ENCODE measurements around the gene WDR18.

- no peak for TF ChIP-seq CTCF (IDR thresholded peaks at IDR 0.05)
- no peak for TF ChIP-seq POLR2A (IDR thresholded peaks at IDR 0.05)
These were observed 16.7 kb downstream of the WDR18 start for GRCh38 chr19:1000591-1001537.

Data from thyroid gland (tissue), 4 donors.